H54 (cell line): ENCODE data around the gene DOK7.

ENCODE experiments used
- DNase-seq: peaks from one replicate; pipeline ENCODE4 v3.0.0; 2011; ENCODE audit warnings: low spot score, mixed read lengths; ENCODE audit not compliant: insufficient read length
- FAIRE-seq: peaks from 3 replicates; lab custom pipeline; 2011; peaks lifted over from hg19 to GRCh38; lab: Jason Lieb, UNC
- POLR2A ChIP-seq: IDR thresholded peaks from 2 replicates; pipeline ENCODE4 v1.6.1; 2011; ENCODE audit warnings: low read depth, mild to moderate bottlenecking, low read length

Gene DOK7

DNA sequence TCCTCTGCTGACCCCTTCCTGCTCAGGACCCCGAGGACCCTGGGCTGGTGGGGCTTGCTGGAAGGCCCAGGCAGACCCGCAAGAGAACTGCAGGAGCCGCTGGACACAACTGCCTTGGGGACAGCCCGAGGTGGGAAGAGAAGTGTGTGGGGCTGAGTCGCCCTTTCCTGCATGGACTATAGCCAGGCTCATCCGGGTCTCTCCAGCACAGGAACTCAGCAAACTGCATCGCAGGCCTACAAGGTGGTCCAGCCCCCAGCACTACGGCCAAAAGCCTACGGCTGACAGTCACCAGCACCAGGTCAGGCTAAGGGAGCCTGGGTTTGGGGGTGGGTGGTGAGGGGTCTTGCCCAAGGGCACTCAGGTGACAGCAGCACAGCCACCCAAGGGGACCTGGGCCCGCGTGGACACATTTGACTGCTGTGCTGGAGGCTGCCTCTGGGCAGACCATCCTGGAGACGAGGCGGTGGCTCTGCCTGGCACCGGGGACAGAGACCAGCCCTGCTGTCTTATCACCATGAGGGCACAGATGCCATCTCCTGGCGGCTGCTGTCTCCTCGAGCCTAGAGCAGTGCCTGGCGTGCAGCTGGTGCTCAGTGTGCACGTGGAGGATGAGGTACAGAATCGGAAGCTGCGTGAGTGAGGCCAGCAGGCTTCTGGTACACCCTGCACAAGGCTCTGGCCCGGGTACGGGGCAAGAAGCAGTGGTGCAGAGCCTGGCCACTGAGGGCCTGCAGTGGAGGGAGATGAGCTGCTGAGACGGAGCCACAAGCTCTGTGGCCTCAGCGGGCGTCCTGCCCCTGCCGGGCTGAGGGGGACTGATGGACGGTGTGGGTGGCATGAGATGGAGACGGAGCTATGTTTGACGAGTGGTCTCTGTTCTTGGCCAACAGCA, 54.0 kb downstream of the DOK7 start:
- no peak for FAIRE-seq
- TF ChIP-seq POLR2A, result no peak
- no peak for DNase-seq

GRCh38 chr4:3517731-3518510, 54.8 kb downstream of the DOK7 start:
- no peak for FAIRE-seq
- DNase-seq, result no peak
- no peak for TF ChIP-seq POLR2A

- DNase-seq, result no peak
- TF ChIP-seq POLR2A, result no peak
- no peak for FAIRE-seq
Measured at GRCh38 chr4:3518511-3518880, 55.4 kb downstream of the DOK7 start.

GRCh38 chr4:3518941-3519340, 55.8 kb downstream of the DOK7 start:
- no peak for TF ChIP-seq POLR2A
- FAIRE-seq (no peak), DNase-seq (no peak)

DNA sequence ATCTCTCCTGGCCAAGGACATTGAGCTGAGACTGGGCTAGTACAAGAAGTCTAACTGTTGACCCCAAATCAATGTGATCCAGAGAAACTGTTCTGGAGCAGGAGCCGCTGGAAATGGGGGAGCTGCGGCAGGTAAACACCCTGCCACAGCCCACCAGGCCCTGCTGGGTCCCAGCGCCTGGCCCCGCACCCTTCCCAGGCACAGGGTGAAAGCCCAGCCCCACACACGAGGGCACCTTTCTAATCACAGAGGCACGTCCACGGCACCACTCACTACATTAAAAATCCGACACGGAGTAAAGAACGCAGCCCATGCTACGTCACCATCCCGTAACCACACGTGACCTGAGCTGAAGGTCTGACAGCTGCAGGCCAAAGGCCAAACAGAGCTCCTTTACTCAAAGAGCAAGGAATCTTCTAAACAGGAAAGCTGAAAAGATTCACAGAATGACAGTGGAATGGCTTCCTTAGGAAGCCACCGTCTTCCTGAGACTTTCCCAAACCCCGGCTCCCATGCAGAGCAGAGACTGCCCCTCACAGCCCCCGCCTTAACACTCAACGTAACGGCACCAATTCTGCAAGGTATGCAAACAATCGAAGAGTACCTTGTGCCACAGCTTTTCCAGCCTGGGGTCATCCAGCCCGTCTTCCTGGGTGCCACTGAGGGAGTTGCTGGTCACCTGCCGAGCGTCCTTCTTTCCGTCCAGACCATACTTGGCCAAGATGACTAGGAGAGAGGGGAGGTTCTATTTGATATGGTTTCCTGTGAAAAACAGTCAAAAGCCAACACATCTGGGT, 56.6 kb downstream of the DOK7 start:
- no peak for FAIRE-seq

GRCh38 chr4:3520276-3520675, 57.2 kb downstream of the DOK7 start:
- TF ChIP-seq POLR2A, result no peak
- no peak for FAIRE-seq
- no peak for DNase-seq

More for the DNA sequence above, 56.6 kb downstream of the DOK7 start:
- TF ChIP-seq POLR2A, result no peak
- no peak for DNase-seq

- DNase-seq, result no peak
- FAIRE-seq, result no peak
- no peak for TF ChIP-seq POLR2A
Measured at GRCh38 chr4:3520796-3521600, 57.9 kb downstream of the DOK7 start.

DNA sequence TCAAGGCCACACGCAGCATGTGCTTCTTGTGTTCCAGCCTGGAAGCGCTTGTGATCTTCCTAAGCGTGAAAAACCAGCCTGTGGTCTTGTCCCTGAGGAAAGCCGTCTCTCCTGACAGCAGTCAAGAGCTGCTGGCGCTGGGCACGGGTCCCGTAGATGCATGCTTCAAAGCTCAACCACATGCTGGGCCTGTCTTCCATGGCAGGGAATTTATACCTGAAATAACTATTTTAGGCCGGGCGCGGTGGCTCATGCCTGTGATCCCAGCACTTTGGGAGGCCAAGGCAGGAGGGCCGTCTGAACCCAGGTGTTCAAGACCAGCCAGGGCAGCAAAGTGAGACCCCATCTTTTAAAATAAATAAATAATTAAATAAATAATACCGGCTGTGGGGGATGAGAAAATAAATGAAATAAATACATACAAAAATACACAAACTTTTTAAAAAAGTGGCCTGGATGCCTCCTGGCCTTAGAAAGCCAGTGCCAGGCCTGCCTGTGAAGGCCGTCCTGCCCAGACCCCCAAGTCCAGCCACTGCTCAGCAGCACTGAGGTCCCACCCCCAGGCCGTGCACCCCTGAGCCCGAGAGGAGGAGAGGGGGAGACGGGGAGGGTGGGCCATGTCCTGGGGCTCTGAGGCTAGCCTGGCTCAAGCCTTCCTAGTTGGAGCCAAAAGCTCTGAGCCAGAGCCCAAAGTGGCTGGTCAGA, 58.7 kb downstream of the DOK7 start:
- no peak for FAIRE-seq
- DNase-seq, result no peak
- TF ChIP-seq POLR2A, result no peak

GRCh38 chr4:3522326-3522640, 59.2 kb downstream of the DOK7 start:
- no peak for DNase-seq
- no peak for FAIRE-seq
- no peak for TF ChIP-seq POLR2A

DNA sequence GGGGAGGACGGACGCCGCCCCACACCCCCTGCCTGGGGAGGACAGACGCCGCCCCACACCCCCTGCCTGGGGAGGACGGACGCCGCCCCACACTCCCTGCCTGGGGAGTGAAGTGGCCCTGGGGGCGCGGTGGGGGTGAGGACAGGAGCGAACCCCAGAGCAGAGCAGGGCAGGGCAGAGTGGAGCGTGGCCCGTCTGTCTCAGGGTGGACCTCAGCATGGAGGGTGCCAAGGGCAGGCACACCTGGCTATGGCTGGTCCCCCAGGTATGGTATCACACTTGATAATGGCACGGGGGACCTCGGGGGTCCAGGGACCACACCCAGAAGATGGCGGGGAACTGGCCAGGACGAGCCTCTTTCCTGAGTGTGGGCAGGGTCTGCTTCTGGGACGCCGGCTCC, 59.5 kb downstream of the DOK7 start:
- TF ChIP-seq POLR2A, result no peak

DNA sequence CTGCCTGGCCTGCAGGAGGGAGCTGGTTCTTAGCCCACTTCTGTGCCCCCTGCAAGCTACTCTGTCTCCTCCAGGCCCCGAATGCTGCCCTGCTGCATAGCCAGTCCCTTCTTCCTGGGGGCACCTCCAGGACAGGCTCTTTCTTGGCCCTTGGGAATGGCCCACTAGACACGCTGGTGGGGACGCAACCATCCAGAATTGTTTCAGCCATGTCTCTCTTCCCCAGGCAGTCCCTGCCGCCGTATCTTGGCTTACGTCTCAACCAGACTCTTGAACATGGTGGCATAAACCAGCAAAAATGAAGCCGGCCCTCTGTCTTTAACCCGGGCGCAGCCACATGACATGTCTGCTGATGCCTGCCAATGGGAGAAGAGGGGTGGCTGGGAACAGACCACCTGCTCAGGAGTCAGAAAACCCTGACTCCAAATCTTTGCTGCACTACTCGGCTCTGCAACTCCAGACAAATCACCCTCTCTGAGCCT, 60.1 kb downstream of the DOK7 start:
- TF ChIP-seq POLR2A, result no peak
- no peak for DNase-seq
- no peak for FAIRE-seq

More for the DNA sequence above, 59.5 kb downstream of the DOK7 start:
- FAIRE-seq (no peak), DNase-seq (no peak)

DNA sequence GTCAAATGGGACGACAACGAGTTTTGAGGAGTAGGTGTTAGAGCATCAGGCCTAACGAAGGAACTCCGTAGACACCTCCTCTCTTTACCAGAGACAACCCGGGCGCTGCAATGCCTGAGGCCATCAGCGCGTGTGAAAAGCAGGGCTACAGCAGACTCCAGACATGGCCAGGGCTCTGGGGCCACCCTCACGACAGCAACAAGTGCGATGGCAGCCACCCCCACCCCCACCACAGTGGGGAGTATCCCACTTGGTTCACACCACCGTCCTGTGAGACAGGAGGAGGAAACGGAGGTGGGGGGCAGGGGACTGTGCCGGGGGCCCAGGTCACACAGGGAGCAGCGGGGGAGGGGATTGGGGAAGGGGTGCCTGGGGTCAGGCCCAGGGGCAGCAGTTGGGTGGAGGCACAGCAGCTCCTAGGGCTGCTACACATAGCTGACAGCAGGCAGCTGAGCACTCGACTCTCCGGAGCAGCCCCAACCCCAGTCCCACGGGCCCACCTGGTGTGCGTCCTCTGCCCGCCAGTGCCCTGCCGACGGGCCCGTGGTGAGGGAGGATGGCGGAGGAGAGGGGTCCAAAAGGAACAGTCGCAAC, 60.6 kb downstream of the DOK7 start:
- DNase-seq (no peak), FAIRE-seq (no peak)
- no peak for TF ChIP-seq POLR2A
